ENCODE results near the gene FHIT. TPM values are rescaled to one million over a fixed set of nuclear protein-coding genes. Genes with fewer than 3 reads are reported as not detected.

Gene FHIT
- polyA plus RNA-seq, 1 of the 3 experiments (the other 2 are of a cell fraction) = 0.41 TPM

GRCh38 chr3:60366486-60366885 is 884.8 kb downstream of the FHIT start:
- Histone ChIP-seq H3K9me2 (no peaks in the 10 kb centered on the region), H3F3A (replicated peaks; ENCODE audit: insufficient read depth) (no peaks in the 10 kb centered on the region), H3K36me3 (replicated peaks in 1 of 2; ENCODE audit: control insufficient read depth in 1 of 2, insufficient read depth in 2 of 2, low read length in 1 of 2) (no peaks in the 10 kb centered on the region), H3K4me2 (no peak overlapping the region), H2AFZ (ENCODE audit: low read depth) (no peak overlapping the region), H3K79me2 (ENCODE audit: insufficient read depth) (no peaks in the 10 kb centered on the region), H3K4me3 (ENCODE audit: low read depth in 2 of 2, low read length in 1 of 2) (no peak overlapping the region), H3K27ac (ENCODE audit: low read depth in 2 of 2, low read length in 1 of 2) (no peak overlapping the region), H3K9ac (no peak overlapping the region), H3K27me3 (ENCODE audit: insufficient read depth) (no peaks in the 10 kb centered on the region), H3K4me1 (ENCODE audit: control insufficient read depth in 1 of 2, insufficient read depth in 2 of 2, low read depth in 1 of 2, low read length in 1 of 2) (no peaks in the 10 kb centered on the region), H4K20me1 (ENCODE audit: insufficient read depth) (no peaks in the 10 kb centered on the region), H3K9me3 (no peaks in the 10 kb centered on the region)
- DNase-seq = no peak
- WGBS (ENCODE audit: low lambda C conversion rate) = 94% methylated on average over 2 of the region's 2 CpGs
- TF ChIP-seq RCOR1 (IDR thresholded peaks at IDR 0.05; ENCODE audit: low read length) (no peak), NRF1 (IDR thresholded peaks at IDR 0.05; ENCODE audit: low read depth, low read length) (no peak), EZH2phosphoT487 (IDR thresholded peaks at IDR 0.05; ENCODE audit: borderline replicate concordance, low read depth) (no peak), IRF3 (IDR thresholded peaks at IDR 0.05; ENCODE audit: low read depth, low read length) (no peak), POLR2AphosphoS5 (IDR thresholded peaks at IDR 0.05; ENCODE audit: low read depth, low read length) (no peak), MXI1 (IDR thresholded peaks at IDR 0.05; ENCODE audit: low read depth, low read length) (no peak), TAF1 (IDR thresholded peaks at IDR 0.05; ENCODE audit: borderline replicate concordance, low read depth, low read length) (no peak)
- ChIA-PET CTCF (interaction anchor here (0.6 to 1.0 kb wide), 3 partner anchors 9 to 110 kb away, joined by 3 read pairs; no protein-coding TSS in a partner anchor), POLR2A (no interaction called here)

GRCh38 chr3:60365360-60365759 is 885.9 kb downstream of the FHIT start:
- no peaks in the 10 kb centered on the region for H3K9me3 ChIP-seq
- H3F3A ChIP-seq (replicated peaks; ENCODE audit: insufficient read depth) = no peaks in the 10 kb centered on the region
- DNase-seq = no peak
- H3K79me2 ChIP-seq (ENCODE audit: insufficient read depth) = no peaks in the 10 kb centered on the region
- H3K9ac ChIP-seq = no peak overlapping the region
- ChIA-PET CTCF (interaction anchor here (0.6 kb wide), 1 partner anchor 304 kb away, joined by 3 read pairs; no protein-coding TSS in a partner anchor), POLR2A (no interaction called here)
- H3K4me3 ChIP-seq (ENCODE audit: low read depth in 2 of 2, low read length in 1 of 2) = no peak overlapping the region
- H2AFZ ChIP-seq (ENCODE audit: low read depth) = no peak overlapping the region
- H4K20me1 ChIP-seq (ENCODE audit: insufficient read depth) = no peaks in the 10 kb centered on the region
- 9% methylated on average over 2 of the region's 2 CpGs for WGBS (ENCODE audit: low lambda C conversion rate)
- no peaks in the 10 kb centered on the region for H3K36me3 ChIP-seq (replicated peaks in 1 of 2; ENCODE audit: control insufficient read depth in 1 of 2, insufficient read depth in 2 of 2, low read length in 1 of 2)
- no peaks in the 10 kb centered on the region for H3K27me3 ChIP-seq (ENCODE audit: insufficient read depth)
- no peaks in the 10 kb centered on the region for H3K9me2 ChIP-seq
- no peaks in the 10 kb centered on the region for H3K4me1 ChIP-seq (ENCODE audit: control insufficient read depth in 1 of 2, insufficient read depth in 2 of 2, low read depth in 1 of 2, low read length in 1 of 2)
- H3K4me2 ChIP-seq = no peak overlapping the region
- H3K27ac ChIP-seq (ENCODE audit: low read depth in 2 of 2, low read length in 1 of 2) = no peak overlapping the region; a peak in 1 of 4 replicates
- TF ChIP-seq TCF12 (IDR thresholded peaks at IDR 0.05) (no peak), TEAD4 (IDR thresholded peaks at IDR 0.05; ENCODE audit: borderline replicate concordance, insufficient read depth) (no peak), EP300 (IDR thresholded peaks at IDR 0.05; ENCODE audit: borderline replicate concordance in 1 of 2, low read depth in 1 of 2, low read length in 1 of 2) (no peak), FOXJ3 (CRISPR knock-in tag; IDR thresholded peaks at IDR 0.05) (no peak), SMC3 (IDR thresholded peaks at IDR 0.05; ENCODE audit: low read depth, low read length) (no peak), MEF2A (IDR thresholded peaks at IDR 0.05; ENCODE audit: borderline replicate concordance, low read depth) (no peak), REST (IDR thresholded peaks at IDR 0.05; ENCODE audit: low read depth, low read length) (no peak), USF1 (IDR thresholded peaks at IDR 0.05; ENCODE audit: borderline replicate concordance, low read depth) (no peak), POLR2AphosphoS5 (IDR thresholded peaks at IDR 0.05; ENCODE audit: low read depth, low read length) (no peak), RCOR1 (IDR thresholded peaks at IDR 0.05; ENCODE audit: low read length) (no peak), EZH2phosphoT487 (IDR thresholded peaks at IDR 0.05; ENCODE audit: borderline replicate concordance, low read depth) (no peak), JUND (IDR thresholded peaks at IDR 0.05) (no peak), MAX (IDR thresholded peaks at IDR 0.05; ENCODE audit: low read depth) (no peak), GATA2 (CRISPR knock-in tag; IDR thresholded peaks at IDR 0.05) (no peak), FOSL2 (IDR thresholded peaks at IDR 0.05; ENCODE audit: borderline replicate concordance, low read depth) (no peak), ZBTB33 (IDR thresholded peaks at IDR 0.05; ENCODE audit: borderline replicate concordance, low read depth) (no peak)
